ENCODE measurements around the gene FBXO31. TPM values are rescaled to one million over a fixed set of nuclear protein-coding genes. Genes with fewer than 3 reads are reported as not detected.

Gene FBXO31
- total and polyA plus RNA-seq, 2 of the 8 experiments (the other 6 are each of a cell fraction or from before 2014, with no cell fraction given), result 8.3 to 21.6 TPM

DNA sequence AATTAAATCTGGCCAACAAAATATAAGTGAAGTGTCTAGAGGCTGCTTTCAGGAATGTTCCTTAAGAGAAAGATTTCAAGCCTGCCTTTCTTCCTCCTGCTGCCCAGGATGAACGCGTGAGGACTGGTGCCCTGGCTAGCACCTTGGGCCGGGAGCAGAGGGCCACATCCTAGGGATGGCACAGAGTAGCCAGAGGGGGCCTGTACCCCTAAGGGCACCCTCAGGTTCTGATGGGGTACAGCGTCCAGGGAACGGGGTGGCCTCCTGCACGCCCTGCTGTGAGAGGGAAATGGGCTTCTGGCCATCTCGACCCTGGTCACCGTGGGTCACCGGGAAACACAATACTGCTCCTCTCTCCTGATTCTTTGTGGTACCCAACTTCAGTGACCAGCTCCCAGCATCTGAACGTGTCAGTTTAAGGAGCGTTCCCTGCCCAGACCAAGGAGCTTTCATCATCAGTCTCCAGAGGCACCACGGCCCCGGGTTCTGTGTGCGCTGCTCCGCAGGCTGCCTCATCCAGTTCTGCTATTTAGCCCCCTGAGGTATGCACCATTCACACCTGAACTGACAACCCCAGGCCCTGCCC, 48.8 kb upstream of the FBXO31 start (continued):
- TF ChIP-seq, protein P1, sequence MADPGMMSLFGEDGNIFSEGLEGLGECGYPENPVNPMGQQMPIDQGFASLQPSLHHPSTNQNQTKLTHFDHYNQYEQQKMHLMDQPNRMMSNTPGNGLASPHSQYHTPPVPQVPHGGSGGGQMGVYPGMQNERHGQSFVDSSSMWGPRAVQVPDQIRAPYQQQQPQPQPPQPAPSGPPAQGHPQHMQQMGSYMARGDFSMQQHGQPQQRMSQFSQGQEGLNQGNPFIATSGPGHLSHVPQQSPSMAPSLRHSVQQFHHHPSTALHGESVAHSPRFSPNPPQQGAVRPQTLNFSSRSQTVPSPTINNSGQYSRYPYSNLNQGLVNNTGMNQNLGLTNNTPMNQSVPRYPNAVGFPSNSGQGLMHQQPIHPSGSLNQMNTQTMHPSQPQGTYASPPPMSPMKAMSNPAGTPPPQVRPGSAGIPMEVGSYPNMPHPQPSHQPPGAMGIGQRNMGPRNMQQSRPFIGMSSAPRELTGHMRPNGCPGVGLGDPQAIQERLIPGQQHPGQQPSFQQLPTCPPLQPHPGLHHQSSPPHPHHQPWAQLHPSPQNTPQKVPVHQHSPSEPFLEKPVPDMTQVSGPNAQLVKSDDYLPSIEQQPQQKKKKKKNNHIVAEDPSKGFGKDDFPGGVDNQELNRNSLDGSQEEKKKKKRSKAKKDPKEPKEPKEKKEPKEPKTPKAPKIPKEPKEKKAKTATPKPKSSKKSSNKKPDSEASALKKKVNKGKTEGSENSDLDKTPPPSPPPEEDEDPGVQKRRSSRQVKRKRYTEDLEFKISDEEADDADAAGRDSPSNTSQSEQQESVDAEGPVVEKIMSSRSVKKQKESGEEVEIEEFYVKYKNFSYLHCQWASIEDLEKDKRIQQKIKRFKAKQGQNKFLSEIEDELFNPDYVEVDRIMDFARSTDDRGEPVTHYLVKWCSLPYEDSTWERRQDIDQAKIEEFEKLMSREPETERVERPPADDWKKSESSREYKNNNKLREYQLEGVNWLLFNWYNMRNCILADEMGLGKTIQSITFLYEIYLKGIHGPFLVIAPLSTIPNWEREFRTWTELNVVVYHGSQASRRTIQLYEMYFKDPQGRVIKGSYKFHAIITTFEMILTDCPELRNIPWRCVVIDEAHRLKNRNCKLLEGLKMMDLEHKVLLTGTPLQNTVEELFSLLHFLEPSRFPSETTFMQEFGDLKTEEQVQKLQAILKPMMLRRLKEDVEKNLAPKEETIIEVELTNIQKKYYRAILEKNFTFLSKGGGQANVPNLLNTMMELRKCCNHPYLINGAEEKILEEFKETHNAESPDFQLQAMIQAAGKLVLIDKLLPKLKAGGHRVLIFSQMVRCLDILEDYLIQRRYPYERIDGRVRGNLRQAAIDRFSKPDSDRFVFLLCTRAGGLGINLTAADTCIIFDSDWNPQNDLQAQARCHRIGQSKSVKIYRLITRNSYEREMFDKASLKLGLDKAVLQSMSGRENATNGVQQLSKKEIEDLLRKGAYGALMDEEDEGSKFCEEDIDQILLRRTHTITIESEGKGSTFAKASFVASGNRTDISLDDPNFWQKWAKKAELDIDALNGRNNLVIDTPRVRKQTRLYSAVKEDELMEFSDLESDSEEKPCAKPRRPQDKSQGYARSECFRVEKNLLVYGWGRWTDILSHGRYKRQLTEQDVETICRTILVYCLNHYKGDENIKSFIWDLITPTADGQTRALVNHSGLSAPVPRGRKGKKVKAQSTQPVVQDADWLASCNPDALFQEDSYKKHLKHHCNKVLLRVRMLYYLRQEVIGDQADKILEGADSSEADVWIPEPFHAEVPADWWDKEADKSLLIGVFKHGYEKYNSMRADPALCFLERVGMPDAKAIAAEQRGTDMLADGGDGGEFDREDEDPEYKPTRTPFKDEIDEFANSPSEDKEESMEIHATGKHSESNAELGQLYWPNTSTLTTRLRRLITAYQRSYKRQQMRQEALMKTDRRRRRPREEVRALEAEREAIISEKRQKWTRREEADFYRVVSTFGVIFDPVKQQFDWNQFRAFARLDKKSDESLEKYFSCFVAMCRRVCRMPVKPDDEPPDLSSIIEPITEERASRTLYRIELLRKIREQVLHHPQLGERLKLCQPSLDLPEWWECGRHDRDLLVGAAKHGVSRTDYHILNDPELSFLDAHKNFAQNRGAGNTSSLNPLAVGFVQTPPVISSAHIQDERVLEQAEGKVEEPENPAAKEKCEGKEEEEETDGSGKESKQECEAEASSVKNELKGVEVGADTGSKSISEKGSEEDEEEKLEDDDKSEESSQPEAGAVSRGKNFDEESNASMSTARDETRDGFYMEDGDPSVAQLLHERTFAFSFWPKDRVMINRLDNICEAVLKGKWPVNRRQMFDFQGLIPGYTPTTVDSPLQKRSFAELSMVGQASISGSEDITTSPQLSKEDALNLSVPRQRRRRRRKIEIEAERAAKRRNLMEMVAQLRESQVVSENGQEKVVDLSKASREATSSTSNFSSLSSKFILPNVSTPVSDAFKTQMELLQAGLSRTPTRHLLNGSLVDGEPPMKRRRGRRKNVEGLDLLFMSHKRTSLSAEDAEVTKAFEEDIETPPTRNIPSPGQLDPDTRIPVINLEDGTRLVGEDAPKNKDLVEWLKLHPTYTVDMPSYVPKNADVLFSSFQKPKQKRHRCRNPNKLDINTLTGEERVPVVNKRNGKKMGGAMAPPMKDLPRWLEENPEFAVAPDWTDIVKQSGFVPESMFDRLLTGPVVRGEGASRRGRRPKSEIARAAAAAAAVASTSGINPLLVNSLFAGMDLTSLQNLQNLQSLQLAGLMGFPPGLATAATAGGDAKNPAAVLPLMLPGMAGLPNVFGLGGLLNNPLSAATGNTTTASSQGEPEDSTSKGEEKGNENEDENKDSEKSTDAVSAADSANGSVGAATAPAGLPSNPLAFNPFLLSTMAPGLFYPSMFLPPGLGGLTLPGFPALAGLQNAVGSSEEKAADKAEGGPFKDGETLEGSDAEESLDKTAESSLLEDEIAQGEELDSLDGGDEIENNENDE (IDR thresholded peaks at IDR 0.05; ENCODE audit: insufficient replicate concordance, low read length), result no peak
- no peak for TF ChIP-seq SIX5 (IDR thresholded peaks at IDR 0.05; ENCODE audit: low read depth, low read length)

Measured in H1 (cell line).